ENCODE results near the gene R3HDM4. TPM values are rescaled to one million over a fixed set of nuclear protein-coding genes. Genes with fewer than 3 reads are reported as not detected.

Gene R3HDM4
- total RNA-seq, 5 donors from 2014 or later (not counting 1 experiment from before 2014, with no cell fraction given), result 190 to 252 (median 220) TPM

- ATAC-seq (replicated peaks in 1 of 4), result no peak
Observed at GRCh38 chr19:889662-890295, 23.2 kb downstream of the R3HDM4 start.

GRCh38 chr19:888581-889385, 24.2 kb downstream of the R3HDM4 start:
- peaks cover 9 to 43% (median 17%) of the 10 kb centered on the region in 3 donors for H3K4me1 Mint-ChIP-seq
- 92% methylated on average over 26 of the region's 30 CpGs for WGBS (ENCODE audit: insufficient coverage)
- ChIA-PET POLR2A (no interaction called here), CTCF (no interaction called here)
- peaks cover 31 to 55% of the 10 kb centered on the region in 2 donors for H3K36me3 ChIP-seq (ENCODE audit: control insufficient read depth in 2 of 2, extremely low read depth in 1 of 2, insufficient read depth in 1 of 2, low read length in 1 of 2)
- peak overlapping the region; percentile 54 to 75 (median 65) for H3K4me3 Mint-ChIP-seq
- H3K27ac Mint-ChIP-seq, result peak overlapping the region; percentile 78 to 95
- no peak overlapping the region for H3K27ac ChIP-seq (ENCODE audit: low read length)
- H3K4me1 ChIP-seq (ENCODE audit: control insufficient read depth in 1 of 2, extremely low read depth in 1 of 2, insufficient read depth in 2 of 2, low read length in 2 of 2), result peaks cover 0 to 73% of the 10 kb centered on the region in 2 experiments
- DNase-seq (peak in 18 of 35 experiments; percentile 28 to 74 (median 48)), ATAC-seq (replicated peaks in 1 of 4) (peak; percentile 21 to 71 (median 56))
- no peak overlapping the region for H3K4me3 ChIP-seq (ENCODE audit: control insufficient read depth in 1 of 2, extremely low read depth in 1 of 2, low read length in 1 of 2)
- H3K9me3 Mint-ChIP-seq, result no peaks in the 10 kb centered on the region
- H3K36me3 Mint-ChIP-seq, result peaks cover 6% of the 10 kb centered on the region
- H3K27me3 Mint-ChIP-seq, result peaks cover 0 to 4% of the 10 kb centered on the region in 2 donors
- no peaks in the 10 kb centered on the region for H3K27me3 ChIP-seq (replicated peaks in 1 of 2; ENCODE audit: control insufficient read depth in 2 of 2, extremely low read depth in 1 of 2, insufficient read depth in 2 of 2, low read length in 1 of 2)
- H3K9me3 ChIP-seq, result no peaks in the 10 kb centered on the region

More at GRCh38 chr19:889662-890295, 23.2 kb downstream of the R3HDM4 start:
- Mint-ChIP-seq H3K27me3 (peaks cover 0 to 4% of the 10 kb centered on the region in 2 donors), H3K4me3 (peak overlapping the region; percentile 9 to 76 (median 34)), H3K4me1 (peaks cover 14 to 48% (median 19%) of the 10 kb centered on the region in 3 donors), H3K27ac (peak overlapping the region; percentile 15 to 28), H3K36me3 (peaks cover 6% of the 10 kb centered on the region), H3K9me3 (no peaks in the 10 kb centered on the region)
- H3K27me3 ChIP-seq (replicated peaks in 1 of 2; ENCODE audit: control insufficient read depth in 2 of 2, extremely low read depth in 1 of 2, insufficient read depth in 2 of 2, low read length in 1 of 2), result no peaks in the 10 kb centered on the region
- no peak overlapping the region for H3K4me3 ChIP-seq (ENCODE audit: control insufficient read depth in 1 of 2, extremely low read depth in 1 of 2, low read length in 1 of 2)
- CTCF ChIA-PET, result no interaction called here
- H3K4me1 ChIP-seq (ENCODE audit: control insufficient read depth in 1 of 2, extremely low read depth in 1 of 2, insufficient read depth in 2 of 2, low read length in 2 of 2), result peaks cover 0 to 73% of the 10 kb centered on the region in 2 experiments
- H3K27ac ChIP-seq (ENCODE audit: low read length), result no peak overlapping the region
- peaks cover 27 to 45% of the 10 kb centered on the region in 2 donors for H3K36me3 ChIP-seq (ENCODE audit: control insufficient read depth in 2 of 2, extremely low read depth in 1 of 2, insufficient read depth in 1 of 2, low read length in 1 of 2)
- POLR2A ChIA-PET, result no interaction called here
- H3K9me3 ChIP-seq, result no peaks in the 10 kb centered on the region
- no peak for DNase-seq
- WGBS (ENCODE audit: insufficient coverage), result 98% methylated on average over 26 of the region's 26 CpGs

GRCh38 chr19:887599-887998, 25.4 kb downstream of the R3HDM4 start:
- no peak overlapping the region for H3K27ac ChIP-seq (ENCODE audit: low read length)
- Mint-ChIP-seq H3K9me3 (no peaks in the 10 kb centered on the region), H3K4me1 (peaks cover 0 to 34% (median 10%) of the 10 kb centered on the region in 3 donors), H3K4me3 (peak overlapping the region in 2 of 3 donors; percentile 39 to 54), H3K27me3 (no peaks in the 10 kb centered on the region), H3K36me3 (peaks cover 5% of the 10 kb centered on the region), H3K27ac (peak overlapping the region; percentile 39 to 95)
- H3K27me3 ChIP-seq (replicated peaks in 1 of 2; ENCODE audit: control insufficient read depth in 2 of 2, extremely low read depth in 1 of 2, insufficient read depth in 2 of 2, low read length in 1 of 2), result no peaks in the 10 kb centered on the region
- ATAC-seq (replicated peaks in 1 of 4) (no peak), DNase-seq (no peak)
- ChIA-PET POLR2A (no interaction called here), CTCF (no interaction called here)
- peaks cover 32 to 65% of the 10 kb centered on the region in 2 donors for H3K36me3 ChIP-seq (ENCODE audit: control insufficient read depth in 2 of 2, extremely low read depth in 1 of 2, insufficient read depth in 1 of 2, low read length in 1 of 2)
- no peaks in the 10 kb centered on the region for H3K9me3 ChIP-seq
- peaks cover 0 to 68% of the 10 kb centered on the region in 2 experiments for H3K4me1 ChIP-seq (ENCODE audit: control insufficient read depth in 1 of 2, extremely low read depth in 1 of 2, insufficient read depth in 2 of 2, low read length in 2 of 2)
- no peak overlapping the region for H3K4me3 ChIP-seq (ENCODE audit: control insufficient read depth in 1 of 2, extremely low read depth in 1 of 2, low read length in 1 of 2)
- WGBS (ENCODE audit: insufficient coverage), result 98% methylated on average over 4 of the region's 10 CpGs

GRCh38 chr19:887072-887471, 25.9 kb downstream of the R3HDM4 start:
- Histone ChIP-seq H3K36me3 (ENCODE audit: control insufficient read depth in 2 of 2, extremely low read depth in 1 of 2, insufficient read depth in 1 of 2, low read length in 1 of 2) (peaks cover 32 to 71% of the 10 kb centered on the region in 2 donors), H3K4me1 (ENCODE audit: control insufficient read depth in 1 of 2, extremely low read depth in 1 of 2, insufficient read depth in 2 of 2, low read length in 2 of 2) (peaks cover 0 to 63% of the 10 kb centered on the region in 2 experiments), H3K9me3 (no peaks in the 10 kb centered on the region), H3K27ac (ENCODE audit: low read length) (no peak overlapping the region), H3K27me3 (replicated peaks in 1 of 2; ENCODE audit: control insufficient read depth in 2 of 2, extremely low read depth in 1 of 2, insufficient read depth in 2 of 2, low read length in 1 of 2) (no peaks in the 10 kb centered on the region), H3K4me3 (ENCODE audit: control insufficient read depth in 1 of 2, extremely low read depth in 1 of 2, low read length in 1 of 2) (no peak overlapping the region)
- no peaks in the 10 kb centered on the region for H3K9me3 Mint-ChIP-seq
- H3K4me1 Mint-ChIP-seq, result peaks cover 0 to 32% (median 10%) of the 10 kb centered on the region in 3 donors
- POLR2A ChIA-PET, result no interaction called here
- 93% methylated on average over 3 of the region's 16 CpGs for WGBS (ENCODE audit: insufficient coverage)
- no peak overlapping the region for H3K4me3 Mint-ChIP-seq
- CTCF ChIA-PET, result interaction anchor here in 1 of 2 donors (0.6 kb wide), 1 partner anchor 8 kb away, joined by 6 read pairs; no protein-coding TSS in a partner anchor
- ATAC-seq (replicated peaks in 1 of 4) (no peak), DNase-seq (no peak)
- peaks cover 5% of the 10 kb centered on the region for H3K36me3 Mint-ChIP-seq
- H3K27me3 Mint-ChIP-seq, result no peaks in the 10 kb centered on the region
- peak overlapping the region; percentile 39 to 95 for H3K27ac Mint-ChIP-seq

GRCh38 chr19:885536-886224, 27.3 kb downstream of the R3HDM4 start:
- Mint-ChIP-seq H3K27ac (no peak overlapping the region), H3K9me3 (no peaks in the 10 kb centered on the region), H3K4me1 (peaks cover 0 to 27% (median 5%) of the 10 kb centered on the region in 3 donors), H3K4me3 (no peak overlapping the region), H3K36me3 (peaks cover 5% of the 10 kb centered on the region), H3K27me3 (no peaks in the 10 kb centered on the region)
- no peak overlapping the region for H3K4me3 ChIP-seq (ENCODE audit: control insufficient read depth in 1 of 2, extremely low read depth in 1 of 2, low read length in 1 of 2)
- POLR2A ChIA-PET, result no interaction called here
- DNase-seq, result no peak
- no peak overlapping the region for H3K27ac ChIP-seq (ENCODE audit: low read length)
- no peaks in the 10 kb centered on the region for H3K27me3 ChIP-seq (replicated peaks in 1 of 2; ENCODE audit: control insufficient read depth in 2 of 2, extremely low read depth in 1 of 2, insufficient read depth in 2 of 2, low read length in 1 of 2)
- H3K9me3 ChIP-seq, result no peaks in the 10 kb centered on the region
- peaks cover 39 to 83% of the 10 kb centered on the region in 2 donors for H3K36me3 ChIP-seq (ENCODE audit: control insufficient read depth in 2 of 2, extremely low read depth in 1 of 2, insufficient read depth in 1 of 2, low read length in 1 of 2)
- H3K4me1 ChIP-seq (ENCODE audit: control insufficient read depth in 1 of 2, extremely low read depth in 1 of 2, insufficient read depth in 2 of 2, low read length in 2 of 2), result peaks cover 0 to 50% of the 10 kb centered on the region in 2 experiments
- CTCF ChIA-PET, result no interaction called here
- 94% methylated on average over 32 of the region's 64 CpGs for WGBS (ENCODE audit: insufficient coverage)
- no peak for ATAC-seq (replicated peaks in 1 of 4)

All from T-cell (primary cell).